RWPE2 (cell line): ENCODE measurements around the gene MICALL2.
A peak's percentile ranks its signal among the peaks of the same experiment; 100 is the strongest.

Source experiments
- ATAC-seq: fragments of 200-7000 bp; cut with Tn5 transposase; 3 replicates; pipeline ENCODE4 v1.9.1; 2021; ENCODE audit warnings: low read depth
- DNase-seq: peaks from one replicate; pipeline ENCODE4 v3.0.0-alpha.2; 2020; ENCODE audit warnings: low spot score
- H3K27ac ChIP-seq: fragments of 450-650 bp; 2 replicates; pipeline ENCODE4 v1.5.1; 2017; ENCODE audit warnings: mild to moderate bottlenecking; ENCODE audit not compliant: poor library complexity, severe bottlenecking
- H3K27me3 ChIP-seq: fragments of 250-450 bp; sonication (Bioruptor Pico); 2 replicates; pipeline ENCODE4 v1.5.1; 2021; ENCODE audit warnings: mild to moderate bottlenecking, moderate library complexity; ENCODE audit not compliant: insufficient read depth, poor library complexity, severe bottlenecking
- H3K36me3 ChIP-seq: fragments of 250-450 bp; sonication (Bioruptor Pico); 2 replicates; pipeline ENCODE4 v1.5.1; 2020; ENCODE audit warnings: low read depth, mild to moderate bottlenecking, moderate library complexity
- H3K4me1 ChIP-seq: fragments of 250-450 bp; sonication (Bioruptor Pico); 2 replicates; pipeline ENCODE4 v1.5.1; 2021; ENCODE audit warnings: mild to moderate bottlenecking, moderate library complexity; ENCODE audit not compliant: insufficient read depth, poor library complexity, severe bottlenecking
- H3K4me3 ChIP-seq: fragments of 250-450 bp; sonication (Bioruptor Pico); 2 replicates; pipeline ENCODE4 v1.5.1; 2021; ENCODE audit warnings: mild to moderate bottlenecking, moderate library complexity; ENCODE audit not compliant: severe bottlenecking
- H3K9me3 ChIP-seq: fragments of 250-450 bp; sonication (Bioruptor Pico); 2 replicates; pipeline ENCODE4 v1.5.1; 2021; ENCODE audit warnings: mild to moderate bottlenecking, moderate library complexity; ENCODE audit not compliant: severe bottlenecking
- CTCF ChIP-seq: fragments of 450-650 bp; IDR thresholded peaks from one replicate; pipeline ENCODE4 v1.5.1; 2017; ENCODE audit warnings: mild to moderate bottlenecking, moderate library complexity; ENCODE audit not compliant: poor library complexity, severe bottlenecking

MICALL2 gene

DNA sequence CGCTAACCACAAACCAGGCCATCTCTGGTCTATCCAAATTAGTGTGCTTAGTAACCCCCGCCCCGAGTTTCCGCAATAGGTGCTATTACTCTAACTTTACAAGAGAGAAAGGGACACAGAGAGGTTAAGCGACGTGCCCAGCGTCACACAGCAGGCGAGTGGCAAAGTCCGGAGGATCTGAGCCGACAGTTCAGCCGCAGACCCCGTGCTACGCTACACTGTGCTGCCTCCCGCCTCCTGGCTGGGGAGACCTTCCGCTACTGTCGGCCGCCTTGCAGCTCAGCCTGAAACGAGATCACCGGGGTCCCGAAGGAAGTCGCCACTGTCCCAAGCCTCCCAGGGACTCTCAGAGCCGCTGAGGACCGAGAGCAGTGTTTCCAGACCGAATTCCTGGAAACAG, 44.1 kb upstream of the MICALL2 start:
- Histone ChIP-seq H3K9me3 (no peaks in the 10 kb centered on the region), H3K27ac (peak overlapping the region; percentile 32), H3K27me3 (no peaks in the 10 kb centered on the region), H3K4me3 (peak overlapping the region; percentile 82), H3K36me3 (peaks cover 34% of the 10 kb centered on the region), H3K4me1 (no peaks in the 10 kb centered on the region)
- ATAC-seq (no peak), DNase-seq (peak; percentile 58)
- TF ChIP-seq CTCF: no peak

- no peaks in the 10 kb centered on the region for H3K27me3 ChIP-seq
- peaks cover 38% of the 10 kb centered on the region for H3K36me3 ChIP-seq
- no peak overlapping the region for H3K27ac ChIP-seq
- TF ChIP-seq CTCF: no peak
- no peaks in the 10 kb centered on the region for H3K9me3 ChIP-seq
- DNase-seq: no peak
- ATAC-seq: no peak
- H3K4me3 ChIP-seq: peak overlapping the region; percentile 82
- H3K4me1 ChIP-seq: no peaks in the 10 kb centered on the region
Measured at GRCh38 chr7:1502845-1503244, 43.6 kb upstream of the MICALL2 start.

DNA sequence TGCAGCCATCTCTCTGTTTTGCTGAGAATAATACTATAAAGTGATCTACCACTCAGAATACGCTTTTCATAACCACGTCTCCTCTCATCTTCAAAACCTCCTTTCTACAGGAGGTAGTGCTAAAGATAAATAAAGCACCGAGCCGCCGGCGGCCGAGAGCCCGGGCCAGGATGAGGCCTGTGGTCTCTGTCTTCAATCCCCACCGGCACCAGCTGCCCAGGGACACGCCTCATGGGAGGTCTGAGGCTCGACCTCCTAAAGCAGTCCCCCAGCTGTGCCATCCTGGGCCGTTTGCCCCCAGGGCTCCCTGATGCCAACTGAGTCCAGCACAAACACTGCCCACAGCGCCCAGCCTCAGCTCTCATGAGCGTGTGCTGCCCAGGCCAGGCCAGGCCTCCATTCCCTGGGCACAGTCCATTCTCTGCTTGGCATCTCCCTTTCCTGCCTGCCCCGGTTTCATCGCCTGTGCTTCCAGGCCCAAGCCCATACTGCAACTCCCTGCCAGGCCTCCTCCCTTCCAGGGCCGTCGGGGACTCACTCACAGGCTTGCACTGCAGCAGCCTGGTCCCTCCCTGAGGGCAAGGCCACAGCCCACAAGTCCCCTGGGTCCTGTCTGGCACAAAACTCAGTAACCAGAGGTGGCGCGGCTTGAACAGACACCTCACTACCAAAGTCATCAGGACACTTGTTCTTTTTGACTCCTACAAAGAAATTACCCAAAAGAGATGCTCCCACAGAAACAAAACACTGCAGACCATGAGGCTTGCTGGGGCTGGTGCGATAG, 42.4 kb upstream of the MICALL2 start:
- ATAC-seq (no peak), DNase-seq (no peak)
- Histone ChIP-seq H3K27me3 (no peaks in the 10 kb centered on the region), H3K4me3 (no peak overlapping the region), H3K36me3 (peaks cover 48% of the 10 kb centered on the region), H3K9me3 (no peaks in the 10 kb centered on the region), H3K4me1 (no peaks in the 10 kb centered on the region), H3K27ac (no peak overlapping the region)
- TF ChIP-seq CTCF: no peak

DNA sequence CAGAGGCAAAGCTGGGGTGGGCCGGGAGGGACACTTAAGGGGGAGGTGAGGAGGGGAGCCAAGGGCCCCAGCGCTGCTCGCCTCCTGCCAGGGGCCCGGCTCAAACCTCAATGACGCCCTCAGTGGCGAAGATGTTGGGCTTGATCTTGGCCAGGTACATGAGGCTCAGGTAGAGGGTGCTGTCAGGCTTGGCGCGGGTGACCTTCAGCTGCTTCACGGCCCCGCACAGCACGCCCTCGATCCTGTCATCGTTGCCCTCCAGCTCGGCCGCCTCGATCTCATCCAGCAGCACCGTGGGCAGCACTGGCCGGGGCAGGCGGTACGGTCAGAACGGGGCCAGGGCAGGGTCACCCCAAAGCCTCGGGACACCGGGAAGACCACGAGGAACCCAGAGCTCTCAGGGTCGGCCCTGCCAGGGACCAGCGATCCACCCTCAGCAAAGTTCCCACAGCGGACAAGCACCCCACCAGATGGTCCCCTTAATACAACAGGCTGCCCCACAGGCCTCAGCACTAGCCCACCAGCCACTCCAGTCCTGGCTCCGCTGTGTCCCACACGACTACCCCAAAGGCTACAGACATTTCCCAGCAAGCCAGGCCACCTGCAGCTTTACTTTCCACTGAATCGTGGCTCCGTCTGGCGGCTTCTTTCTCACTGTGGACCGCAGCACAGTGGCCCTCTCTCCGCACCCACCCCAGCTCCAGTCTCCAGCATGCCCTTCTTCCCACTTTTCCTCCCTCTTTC, 41.0 kb upstream of the MICALL2 start:
- H3K36me3 ChIP-seq: peaks cover 49% of the 10 kb centered on the region
- no peak for ATAC-seq

More for the DNA sequence above, 41.0 kb upstream of the MICALL2 start:
- TF ChIP-seq CTCF: no peak
- Histone ChIP-seq H3K27ac (no peak overlapping the region), H3K4me3 (no peak overlapping the region), H3K4me1 (no peaks in the 10 kb centered on the region), H3K9me3 (no peaks in the 10 kb centered on the region), H3K27me3 (no peaks in the 10 kb centered on the region)
- DNase-seq: peak; percentile 66
